IMR-90 (cell line): ENCODE results near the gene PTPRN2. TPM values are rescaled to one million over a fixed set of nuclear protein-coding genes. Genes with fewer than 3 reads are reported as not detected.

Source experiments
- ATAC-seq: fragments of 200-7000 bp; cut with Tn5 transposase; 2 replicates; pipeline ENCODE4 v1.9.1; 2020; ENCODE audit warnings: low read depth, mild to moderate bottlenecking, moderate library complexity
- BruUV-seq: library from RNA; stranded (reverse); fragments of 400-500 nt; replicated peaks from 2 replicates; lab custom pipeline; 2021; lab: Mats Ljungman, UMichigan
- CTCF ChIA-PET: fragments of 300-600 bp; formaldehyde crosslinking; extraction: SDS; loops from one replicate; lab custom pipeline; 2021; ENCODE audit warnings: antibody characterized with exemption; lab: Yijun Ruan, JAX
- POLR2A ChIA-PET: fragments of 300-600 bp; sonication (Branson Sonifier 250); formaldehyde crosslinking; loops from one replicate; lab custom pipeline; 2022; ENCODE audit warnings: antibody characterized with exemption; ENCODE audit not compliant: unreplicated experiment; lab: Charles Lee
- DNase-seq: peaks from one replicate; pipeline ENCODE4 v3.0.0; 2013
- H2AFZ ChIP-seq: replicated peaks from 2 replicates; pipeline ENCODE3; 2013; ENCODE audit warnings: low read length, mild to moderate bottlenecking; ENCODE audit not compliant: poor library complexity
- H2AK5ac ChIP-seq: 2 replicates; pipeline ENCODE4 v1.6.1; 2013; ENCODE audit warnings: low read depth, low read length, inconsistent platforms
- H2AK9ac ChIP-seq: replicated peaks from 2 replicates; pipeline ENCODE3; 2013; ENCODE audit warnings: mild to moderate bottlenecking, low read depth, low read length, moderate library complexity; ENCODE audit not compliant: poor library complexity
- H2BK120ac ChIP-seq: 2 replicates; pipeline ENCODE4 v1.6.1; 2013; ENCODE audit warnings: low read depth, low read length, inconsistent platforms
- H2BK15ac ChIP-seq: 3 replicates; pipeline ENCODE4 v1.6.1; 2013; ENCODE audit warnings: low read depth, low read length, inconsistent platforms
- H2BK20ac ChIP-seq: 2 replicates; pipeline ENCODE4 v1.6.1; 2013; ENCODE audit warnings: low read depth, mild to moderate bottlenecking, inconsistent platforms, low read length, moderate library complexity
- H2BK5ac ChIP-seq: 2 replicates; pipeline ENCODE4 v1.6.1; 2013; ENCODE audit warnings: mild to moderate bottlenecking, low read depth, low read length, inconsistent platforms; ENCODE audit not compliant: poor library complexity, severe bottlenecking
- H3K14ac ChIP-seq: replicated peaks from 2 replicates; pipeline ENCODE4 v1.6.1; 2013; ENCODE audit warnings: low read depth, low read length, inconsistent platforms
- H3K18ac ChIP-seq: 2 replicates; pipeline ENCODE4 v1.6.1; 2013; ENCODE audit warnings: low read depth, low read length, control low read depth
- H3K23ac ChIP-seq: 2 replicates; pipeline ENCODE4 v1.6.1; 2013; ENCODE audit warnings: low read depth, low read length, inconsistent platforms
- H3K27ac ChIP-seq: 2 replicates; pipeline ENCODE4 v1.5.1; 2013; ENCODE audit warnings: mild to moderate bottlenecking, control low read depth, low read length; ENCODE audit not compliant: insufficient read depth
- H3K27me3 ChIP-seq: 2 replicates; pipeline ENCODE4 v1.6.1; 2013; ENCODE audit warnings: low read length; ENCODE audit not compliant: control insufficient read depth, insufficient read depth
- H3K36me3 ChIP-seq: 2 replicates; pipeline ENCODE4 v1.6.1; 2013; ENCODE audit warnings: low read length, mixed read lengths; ENCODE audit not compliant: control insufficient read depth, insufficient read depth
- H3K4ac ChIP-seq: 2 replicates; pipeline ENCODE4 v1.6.1; 2013; ENCODE audit warnings: low read depth, low read length, inconsistent platforms
- H3K4me1 ChIP-seq: 2 replicates; pipeline ENCODE4 v1.6.1; 2013; ENCODE audit warnings: low read length, mixed read lengths; ENCODE audit not compliant: control insufficient read depth, insufficient read depth
- H3K4me2 ChIP-seq: 2 replicates; pipeline ENCODE4 v1.6.1; 2013; ENCODE audit warnings: low read depth, mild to moderate bottlenecking, control low read depth, low read length, moderate library complexity
- H3K4me3 ChIP-seq: 2 replicates; pipeline ENCODE4 v1.5.1; 2013; ENCODE audit warnings: low read depth, mild to moderate bottlenecking, control low read depth, low read length, moderate library complexity; ENCODE audit not compliant: insufficient read depth
- H3K56ac ChIP-seq: 2 replicates; pipeline ENCODE4 v1.6.1; 2013; ENCODE audit warnings: low read length, inconsistent platforms; ENCODE audit not compliant: insufficient read depth; ENCODE audit errors: extremely low read depth
- H3K79me1 ChIP-seq, 2 experiments: 2 replicates each; pipeline ENCODE4 v1.6.1; 2013; ENCODE audit warnings: low read length in 2 of 2, inconsistent platforms in 1 of 2, low read depth in 1 of 2
- H3K9ac ChIP-seq: 2 replicates; pipeline ENCODE4 v1.6.1; 2013; ENCODE audit warnings: low read depth, low read length, control low read depth
- H3K9me1 ChIP-seq: 2 replicates; pipeline ENCODE4 v1.6.1; 2013; ENCODE audit warnings: low read length, inconsistent platforms; ENCODE audit not compliant: insufficient read depth
- H3K9me3 ChIP-seq: 2 replicates; pipeline ENCODE4 v1.6.1; 2013; ENCODE audit warnings: low read length; ENCODE audit not compliant: control insufficient read depth, insufficient read depth
- H4K20me1 ChIP-seq: 2 replicates; pipeline ENCODE4 v1.6.1; 2013; ENCODE audit warnings: low read length, inconsistent platforms; ENCODE audit not compliant: insufficient read depth
- H4K5ac ChIP-seq: 2 replicates; pipeline ENCODE4 v1.6.1; 2013; ENCODE audit warnings: mild to moderate bottlenecking, low read depth, low read length, control low read depth
- H4K8ac ChIP-seq, 2 experiments: 2 replicates each; pipeline ENCODE4 v1.6.1; 2013; ENCODE audit warnings: low read depth in 2 of 2, low read length in 2 of 2, control low read depth in 1 of 2, inconsistent platforms in 1 of 2
- H4K91ac ChIP-seq: 2 replicates; pipeline ENCODE4 v1.6.1; 2013; ENCODE audit warnings: low read depth, low read length, inconsistent platforms; ENCODE audit not compliant: insufficient read depth
- FOS ChIP-seq: fragments of 150-350 bp; IDR thresholded peaks from 2 replicates; pipeline ENCODE4 v1.6.1; 2016; ENCODE audit warnings: low read depth, low read length
- RFX5 ChIP-seq: IDR thresholded peaks from 2 replicates; pipeline ENCODE4 v1.8.0; 2012; ENCODE audit warnings: low read depth, mild to moderate bottlenecking, low read length, moderate library complexity
- WGBS, 2 experiments: methylation state at CpG; one replicate each; pipeline versions ENCODE4 v1.1.5 to v1.1.7; 2013; ENCODE audit warnings: missing lambda C conversion rate in 2 of 2; ENCODE audit not compliant: insufficient read length in 1 of 2; ENCODE audit errors: extremely low coverage in 2 of 2; 5-methylcytosine and 5-hydroxymethylcytosine counted together
- dilution Hi-C: fragments of 300-500 bp; cut with HindIII; formaldehyde crosslinking; loops from one replicate; pipeline ENCODE4 v1.14.3; 2018; ENCODE audit warnings: low sequenced_read_pairs; ENCODE audit not compliant: unreplicated experiment
- in situ Hi-C: fragments of 300-500 bp; cut with MboI; formaldehyde crosslinking; loops from 3 replicates; pipeline ENCODE4 v1.14.3; 2019; ENCODE audit warnings: low sequenced_read_pairs, inconsistent platforms, mixed read lengths
- intact Hi-C: fragments of 100-400 bp; cut with micrococcal nuclease; formaldehyde crosslinking; loops from 2 replicates; pipeline ENCODE4 v1.10.0; 2022
- polyA plus RNA-seq, 3 experiments: library from polyadenylated mRNA; depleted of rRNA; stranded (reverse); fragments of >200 nt; gene quantifications; 2 replicates each; pipeline ENCODE4 v1.2.3, GENCODE V29; 2012; ENCODE audit warnings: low replicate concordance in 1 of 3
- total RNA-seq: library from RNA; depleted of rRNA; stranded (reverse); fragments of >200 nt; gene quantifications from 2 replicates; pipeline ENCODE4 v1.2.3, GENCODE V29; 2012

Gene PTPRN2
- total and polyA plus RNA-seq, 2 of the 4 experiments (the other 2 are of a cell fraction) = 0.03 TPM; not detected in 1

GRCh38 chr7:158555034-158555520 lies 32.5 kb downstream of the PTPRN2 start:
- Histone ChIP-seq H3K9ac (no peak overlapping the region), H3K4me3 (no peak overlapping the region), H3K9me3 (peaks cover 33% of the 10 kb centered on the region), H2BK5ac (no peak overlapping the region), H4K5ac (no peak overlapping the region), H2AK5ac (no peak overlapping the region), H3K79me1 (no peaks in the 10 kb centered on the region), H4K8ac (no peak overlapping the region), H3K36me3 (no peaks in the 10 kb centered on the region), H3K27me3 (no peaks in the 10 kb centered on the region), H2BK15ac (no peak overlapping the region), H3K4me1 (no peaks in the 10 kb centered on the region), H3K4ac (no peak overlapping the region), H2BK120ac (no peak overlapping the region), H4K91ac (no peak overlapping the region), H3K9me1 (no peaks in the 10 kb centered on the region), H2BK20ac (no peak overlapping the region), H3K14ac (no peak overlapping the region), H4K20me1 (no peaks in the 10 kb centered on the region), H3K4me2 (no peak overlapping the region), H3K18ac (no peak overlapping the region), H3K27ac (no peak overlapping the region), H2AK9ac (no peak overlapping the region), H2AFZ (no peak overlapping the region), H3K56ac (no peak overlapping the region), H3K23ac (no peak overlapping the region)
- no TSS peak for BruUV-seq
- no peak for TF ChIP-seq RFX5
- TF ChIP-seq FOS = no peak
- intact Hi-C loops = no loop called here
- DNase-seq (no peak), ATAC-seq (no peak)
- POLR2A ChIA-PET = no interaction called here
- in situ Hi-C loops = no loop called here
- dilution Hi-C loops = no loop called here
- CTCF ChIA-PET = no interaction called here
- WGBS, 2 experiments = 79% methylated on average over 6 of the region's 18 CpGs; no CpG with 5 or more reads in 1 of the 2 experiments
